ENCODE measurements around the gene PCDH8.

DNA sequence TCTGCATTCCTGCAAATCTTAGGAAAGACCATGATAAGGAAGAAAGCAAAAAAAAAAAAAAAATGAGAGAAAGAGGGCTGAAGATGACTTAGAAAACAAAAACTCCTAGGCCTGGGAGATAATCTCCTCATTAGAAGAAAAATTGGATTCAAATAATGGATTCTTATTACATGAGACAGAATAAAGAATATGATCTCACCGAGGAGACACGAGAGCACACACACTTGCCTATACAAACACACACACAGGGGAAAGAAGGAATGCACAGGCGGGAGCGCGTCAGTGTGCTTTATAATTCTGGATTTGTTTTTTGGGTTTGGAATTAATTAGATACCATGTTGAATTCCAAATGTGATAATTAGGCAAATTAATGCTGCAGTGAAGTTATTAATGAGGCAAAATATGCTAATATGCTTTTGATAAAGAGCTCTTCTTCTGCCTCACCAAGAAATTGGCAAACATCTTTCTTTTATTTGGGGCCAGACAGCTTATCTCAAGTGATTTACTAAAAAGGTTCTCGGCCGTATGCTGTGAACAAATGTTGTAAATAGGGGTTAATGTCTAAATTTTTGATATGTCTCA, 36.1 kb upstream of the PCDH8 start:
- TF ChIP-seq GATA2 (IDR thresholded peaks at IDR 0.05; ENCODE audit: low read depth, low read length) (no peak), GATA3 (IDR thresholded peaks at IDR 0.05; ENCODE audit: low read depth, low read length) (no peak)
